Activated naive CD8-positive, alpha-beta T cell treated with anti-CD3 and anti-CD28 coated beads, Interleukin-2, amount 10 ng/mL, durations not matched to agents 7 days and 5 days (primary cell): Measurements from ENCODE around the gene PDE8B. TPM values are rescaled to one million over a fixed set of nuclear protein-coding genes. Genes with fewer than 3 reads are reported as not detected.

Experiments
- ATAC-seq: fragments of 150-1000 bp; cut with Tn5 transposase; one replicate; pipeline ENCODE4 v1.10.0; 2021; ENCODE audit warnings: low read depth, moderate library complexity
- POLR2A ChIA-PET: fragments of 350-600 bp; sonication (Branson Sonifier 250); formaldehyde crosslinking; loops from one replicate; lab custom pipeline; 2021; ENCODE audit warnings: antibody characterized with exemption; lab: Charles Lee
- DNase-seq: peaks from one replicate; pipeline ENCODE4 v3.0.0; 2021
- H3K27ac Mint-ChIP-seq: one replicate; pipeline ENCODE4 v1.8.0; 2022; ENCODE audit warnings: mild to moderate bottlenecking, mixed read lengths
- H3K27me3 Mint-ChIP-seq: one replicate; pipeline ENCODE4 v1.8.0; 2022; ENCODE audit warnings: mild to moderate bottlenecking, moderate library complexity, mixed read lengths
- H3K36me3 Mint-ChIP-seq: one replicate; pipeline ENCODE4 v1.8.0; 2021; ENCODE audit warnings: mild to moderate bottlenecking, mixed read lengths
- H3K4me1 Mint-ChIP-seq: one replicate; pipeline ENCODE4 v1.8.0; 2021; ENCODE audit warnings: mixed read lengths
- H3K4me3 Mint-ChIP-seq: one replicate; pipeline ENCODE4 v1.8.0; 2022; ENCODE audit warnings: mild to moderate bottlenecking, moderate library complexity, mixed read lengths
- H3K9me3 Mint-ChIP-seq: one replicate; pipeline ENCODE4 v1.8.0; 2021; ENCODE audit warnings: mixed read lengths
- total RNA-seq, 2 experiments: library from RNA; stranded (reverse); gene quantifications; one replicate each; pipeline ENCODE4 v1.2.3, GENCODE V29; 2021

Gene PDE8B
- total RNA-seq, 2 experiments from 2014 or later = 0.19 to 0.23 TPM

DNA sequence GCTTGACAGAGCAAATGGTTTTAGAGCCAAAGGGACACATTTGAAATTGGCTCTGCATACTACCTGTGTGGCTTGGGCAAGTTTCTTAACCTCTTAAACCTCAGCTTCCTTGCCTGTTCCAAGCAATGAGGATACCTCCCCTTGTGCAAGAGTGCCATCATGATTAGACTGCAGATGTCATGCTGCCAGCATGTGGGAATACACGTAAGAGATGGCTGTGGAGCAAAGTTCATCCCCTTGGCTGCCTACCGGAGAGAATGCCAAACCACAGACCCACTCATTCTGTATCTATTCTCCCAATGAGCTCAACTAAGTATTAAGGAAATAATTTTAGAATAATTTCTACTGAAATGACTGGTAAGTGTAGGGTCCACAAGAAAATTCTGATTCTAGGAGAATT is 180.3 kb downstream of the PDE8B start:
- Mint-ChIP-seq H3K4me3 (no peak overlapping the region), H3K27ac (no peak overlapping the region), H3K4me1 (peaks cover 2% of the 10 kb centered on the region), H3K9me3 (peaks cover 2% of the 10 kb centered on the region), H3K27me3 (peaks cover 7% of the 10 kb centered on the region), H3K36me3 (no peaks in the 10 kb centered on the region)
- ATAC-seq (no peak), DNase-seq (no peak)
- POLR2A ChIA-PET = no interaction called here

DNA sequence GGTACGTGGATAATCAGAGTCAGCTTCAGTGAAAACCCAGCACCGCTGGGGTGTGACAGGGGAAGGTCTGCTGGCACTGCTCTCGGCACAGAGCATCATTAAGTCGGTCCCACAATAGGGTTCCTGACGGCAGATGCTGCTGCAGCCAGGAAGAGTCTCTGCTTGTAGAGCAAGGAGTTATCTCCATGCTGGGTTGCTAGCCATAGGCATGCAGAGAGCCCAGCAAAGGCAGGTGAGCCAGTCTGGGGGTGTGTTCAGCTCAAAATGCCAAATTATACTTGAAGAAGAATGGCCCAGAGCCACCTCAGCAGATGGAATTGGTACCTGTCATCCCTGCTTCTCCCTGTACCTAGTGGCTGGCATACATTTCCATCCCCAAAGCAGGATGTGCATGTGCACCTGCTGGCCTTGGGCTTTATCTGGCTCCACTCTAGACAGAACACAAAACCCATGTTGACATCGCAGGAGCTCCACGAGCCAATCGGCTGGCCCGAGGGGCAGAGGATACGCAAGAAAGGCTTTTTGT is 180.8 kb downstream of the PDE8B start:
- Mint-ChIP-seq H3K27me3 (peaks cover 7% of the 10 kb centered on the region), H3K27ac (no peak overlapping the region), H3K4me1 (peaks cover 5% of the 10 kb centered on the region), H3K4me3 (no peak overlapping the region), H3K9me3 (no peaks in the 10 kb centered on the region), H3K36me3 (no peaks in the 10 kb centered on the region)
- POLR2A ChIA-PET = no interaction called here
- ATAC-seq = no peak
- DNase-seq = no peak

- peaks cover 7% of the 10 kb centered on the region for H3K27me3 Mint-ChIP-seq
- H3K27ac Mint-ChIP-seq = no peak overlapping the region
- H3K36me3 Mint-ChIP-seq = no peaks in the 10 kb centered on the region
- H3K4me3 Mint-ChIP-seq = no peak overlapping the region
- no peak for ATAC-seq
- DNase-seq = no peak
- POLR2A ChIA-PET = no interaction called here
- H3K4me1 Mint-ChIP-seq = peaks cover 5% of the 10 kb centered on the region
- H3K9me3 Mint-ChIP-seq = no peaks in the 10 kb centered on the region
These were observed 183.7 kb downstream of the PDE8B start for GRCh38 chr5:77394064-77394715.

DNA sequence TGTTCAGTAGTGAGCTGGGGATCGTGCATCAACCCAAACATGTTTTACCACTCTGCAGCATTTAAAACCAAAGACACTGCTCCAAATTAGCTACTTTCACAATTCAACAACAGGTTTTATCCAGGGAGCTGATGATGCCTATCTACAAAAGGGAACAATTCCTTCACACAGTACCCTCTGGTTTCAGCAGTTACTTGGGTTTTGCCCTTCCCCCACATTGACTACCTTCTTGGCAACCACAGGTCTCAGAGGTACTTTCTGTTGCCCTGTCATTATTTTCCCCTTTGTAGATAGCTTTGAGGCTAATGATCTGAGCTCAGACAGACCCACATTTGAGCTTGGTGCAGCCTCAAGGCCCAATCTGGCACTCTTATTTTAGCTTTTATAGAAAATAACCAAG is 185.5 kb downstream of the PDE8B start:
- no peak for ATAC-seq
- Mint-ChIP-seq H3K27me3 (peaks cover 9% of the 10 kb centered on the region), H3K4me3 (no peak overlapping the region), H3K27ac (no peak overlapping the region), H3K4me1 (peaks cover 3% of the 10 kb centered on the region), H3K36me3 (no peaks in the 10 kb centered on the region), H3K9me3 (no peaks in the 10 kb centered on the region)
- POLR2A ChIA-PET = no interaction called here
- DNase-seq = no peak

DNA sequence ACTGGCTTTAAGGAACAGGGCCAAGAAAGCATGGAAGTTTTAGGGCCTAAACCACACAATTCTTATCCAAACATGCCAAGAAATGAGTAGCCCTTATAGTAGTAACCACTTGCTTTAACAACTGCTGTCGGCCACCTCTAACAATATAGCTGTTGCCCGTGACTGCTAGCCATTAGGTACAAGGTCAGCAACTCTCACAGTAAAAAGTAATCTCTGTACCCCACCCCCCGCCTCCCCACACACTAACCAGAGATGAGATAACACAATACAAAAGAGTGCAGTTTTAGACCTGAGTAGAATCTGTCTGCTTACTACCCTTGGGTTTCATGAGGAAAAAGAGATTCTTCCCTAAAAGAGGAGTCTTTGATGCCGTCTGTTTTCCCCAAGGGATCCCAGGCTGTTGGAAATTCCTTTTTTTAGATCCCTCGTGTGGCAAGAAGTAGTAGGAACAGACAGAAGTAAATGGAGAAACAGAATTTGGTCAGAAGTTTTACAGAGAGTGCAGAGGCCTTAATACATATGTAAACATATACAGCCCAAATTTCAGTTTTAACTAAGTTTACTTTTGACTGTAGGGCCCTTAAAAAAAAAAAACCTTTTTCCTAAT is 187.3 kb downstream of the PDE8B start:
- H3K4me3 Mint-ChIP-seq = no peak overlapping the region
- no peaks in the 10 kb centered on the region for H3K9me3 Mint-ChIP-seq
- POLR2A ChIA-PET = no interaction called here
- no peaks in the 10 kb centered on the region for H3K36me3 Mint-ChIP-seq
- DNase-seq (no peak), ATAC-seq (no peak)
- no peak overlapping the region for H3K27ac Mint-ChIP-seq
- H3K27me3 Mint-ChIP-seq = peaks cover 5% of the 10 kb centered on the region
- H3K4me1 Mint-ChIP-seq = peaks cover 3% of the 10 kb centered on the region

DNA sequence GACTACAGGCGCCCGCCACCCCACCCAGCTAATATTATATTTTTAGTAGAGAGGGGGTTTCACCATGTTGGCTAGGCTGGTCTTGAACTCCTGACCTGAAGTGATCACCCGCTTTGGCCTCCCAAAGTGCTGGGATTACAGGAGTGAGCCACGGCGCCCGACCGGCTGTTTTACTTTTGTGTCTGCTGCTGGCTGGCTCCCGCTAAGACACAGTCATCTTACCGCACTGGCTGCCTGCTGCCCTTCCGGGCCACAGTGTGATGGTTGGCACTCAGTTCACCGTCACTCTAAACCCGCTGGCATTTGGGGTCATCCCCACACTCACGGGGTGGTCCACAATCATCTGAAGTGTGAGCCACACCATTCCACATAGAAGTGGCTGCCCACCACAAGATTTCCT is 188.0 kb downstream of the PDE8B start:
- ATAC-seq = no peak
- Mint-ChIP-seq H3K9me3 (no peaks in the 10 kb centered on the region), H3K4me3 (no peak overlapping the region), H3K27ac (no peak overlapping the region), H3K36me3 (no peaks in the 10 kb centered on the region), H3K27me3 (peaks cover 5% of the 10 kb centered on the region), H3K4me1 (peaks cover 3% of the 10 kb centered on the region)
- POLR2A ChIA-PET = no interaction called here
- no peak for DNase-seq

GRCh38 chr5:77398896-77399295 is 188.4 kb downstream of the PDE8B start:
- POLR2A ChIA-PET = no interaction called here
- Mint-ChIP-seq H3K27ac (no peak overlapping the region), H3K4me3 (no peak overlapping the region), H3K27me3 (peaks cover 5% of the 10 kb centered on the region), H3K4me1 (peaks cover 3% of the 10 kb centered on the region), H3K36me3 (no peaks in the 10 kb centered on the region), H3K9me3 (no peaks in the 10 kb centered on the region)
- no peak for DNase-seq
- ATAC-seq = no peak

GRCh38 chr5:77400645-77401044 is 190.2 kb downstream of the PDE8B start:
- H3K36me3 Mint-ChIP-seq = no peaks in the 10 kb centered on the region
- H3K4me1 Mint-ChIP-seq = peaks cover 3% of the 10 kb centered on the region
- ATAC-seq = no peak
- DNase-seq = no peak
- POLR2A ChIA-PET = no interaction called here
- no peak overlapping the region for H3K27ac Mint-ChIP-seq
- no peak overlapping the region for H3K4me3 Mint-ChIP-seq
- peaks cover 5% of the 10 kb centered on the region for H3K27me3 Mint-ChIP-seq
- H3K9me3 Mint-ChIP-seq = no peaks in the 10 kb centered on the region

- H3K27ac Mint-ChIP-seq = no peak overlapping the region
- H3K4me1 Mint-ChIP-seq = no peaks in the 10 kb centered on the region
- no peaks in the 10 kb centered on the region for H3K9me3 Mint-ChIP-seq
- no peaks in the 10 kb centered on the region for H3K36me3 Mint-ChIP-seq
- ATAC-seq (no peak), DNase-seq (no peak)
- no peak overlapping the region for H3K4me3 Mint-ChIP-seq
- POLR2A ChIA-PET = no interaction called here
- H3K27me3 Mint-ChIP-seq = peaks cover 5% of the 10 kb centered on the region
These were observed 192.3 kb downstream of the PDE8B start for GRCh38 chr5:77402796-77403195.

GRCh38 chr5:77407152-77407551 is 196.7 kb downstream of the PDE8B start:
- POLR2A ChIA-PET = no interaction called here
- Mint-ChIP-seq H3K4me1 (no peaks in the 10 kb centered on the region), H3K27me3 (peaks cover 9% of the 10 kb centered on the region), H3K36me3 (no peaks in the 10 kb centered on the region), H3K27ac (no peak overlapping the region), H3K9me3 (no peaks in the 10 kb centered on the region), H3K4me3 (no peak overlapping the region)
- DNase-seq (no peak), ATAC-seq (no peak)

DNA sequence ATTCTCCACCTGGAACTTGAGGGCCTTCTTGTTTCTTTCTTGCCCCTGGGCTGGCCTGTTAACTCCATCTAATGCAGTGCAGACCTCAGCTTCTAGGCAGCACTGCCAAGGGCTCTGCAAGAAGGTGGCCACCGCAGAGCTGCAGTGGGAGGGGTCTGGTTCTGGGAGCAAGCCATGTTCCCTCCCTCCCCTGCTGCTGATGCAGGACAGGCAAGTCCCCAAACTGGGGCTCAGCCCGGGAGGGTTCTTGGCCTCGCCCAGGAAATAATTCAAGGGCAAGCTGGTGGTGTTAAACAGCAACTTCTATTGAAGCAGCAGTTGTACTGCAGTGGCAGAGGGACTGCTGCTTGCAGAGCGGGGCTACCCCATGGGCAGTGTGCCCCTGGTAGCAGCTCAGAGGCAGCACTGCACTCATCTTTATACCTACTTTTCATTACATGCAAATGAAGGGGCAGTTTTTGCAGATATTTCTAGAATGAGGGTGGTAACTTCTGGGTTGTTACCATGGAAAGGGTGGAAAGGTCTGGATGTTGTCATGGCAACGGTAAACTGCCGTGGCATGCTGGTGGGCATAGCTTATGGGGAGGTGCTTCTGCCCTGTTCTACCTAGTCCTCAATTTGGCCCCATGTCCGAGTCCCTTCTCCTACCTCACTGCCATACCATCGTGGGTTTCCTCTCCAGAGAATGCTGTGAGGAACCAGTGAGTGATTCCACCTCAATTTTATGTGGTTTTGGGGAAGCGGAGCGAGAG is 199.6 kb downstream of the PDE8B start:
- no peak for ATAC-seq
- no peaks in the 10 kb centered on the region for H3K4me1 Mint-ChIP-seq

GRCh38 chr5:77413049-77413448 is 202.6 kb downstream of the PDE8B start:
- H3K27ac Mint-ChIP-seq = no peak overlapping the region
- DNase-seq (no peak), ATAC-seq (no peak)
- H3K36me3 Mint-ChIP-seq = no peaks in the 10 kb centered on the region
- no peaks in the 10 kb centered on the region for H3K9me3 Mint-ChIP-seq
- POLR2A ChIA-PET = no interaction called here
- peaks cover 11% of the 10 kb centered on the region for H3K27me3 Mint-ChIP-seq
- H3K4me1 Mint-ChIP-seq = no peaks in the 10 kb centered on the region
- no peak overlapping the region for H3K4me3 Mint-ChIP-seq

More for the DNA sequence above, 199.6 kb downstream of the PDE8B start:
- POLR2A ChIA-PET = no interaction called here
- Mint-ChIP-seq H3K4me3 (no peak overlapping the region), H3K9me3 (no peaks in the 10 kb centered on the region), H3K27ac (no peak overlapping the region), H3K36me3 (no peaks in the 10 kb centered on the region), H3K27me3 (peaks cover 11% of the 10 kb centered on the region)
- DNase-seq = no peak

GRCh38 chr5:77418162-77418561 is 207.7 kb downstream of the PDE8B start:
- ATAC-seq (no peak), DNase-seq (no peak)
- Mint-ChIP-seq H3K27ac (no peak overlapping the region), H3K9me3 (no peaks in the 10 kb centered on the region), H3K27me3 (peaks cover 5% of the 10 kb centered on the region), H3K4me3 (no peak overlapping the region), H3K36me3 (no peaks in the 10 kb centered on the region), H3K4me1 (no peaks in the 10 kb centered on the region)
- POLR2A ChIA-PET = no interaction called here
